Fibroblast of peridontal ligament (primary cell): Measurements from ENCODE around the gene LRP2.
"Not testable (repeated sequence)": the region's sequence is repeated elsewhere in the genome, so short reads cannot be mapped to it uniquely, and the experiment has no call there.

ENCODE experiments used
- DNase-seq: peaks from one replicate; pipeline ENCODE4 v3.0.0-alpha.2; 2010; ENCODE audit errors: extremely low read depth

The LRP2 gene

GRCh38 chr2:169348321-169349024 lies 13.9 kb downstream of the LRP2 start:
- no peak for DNase-seq

- DNase-seq: no peak
These were observed 16.6 kb downstream of the LRP2 start for GRCh38 chr2:169345486-169346437.

- no peak for DNase-seq
These were observed 17.4 kb downstream of the LRP2 start for GRCh38 chr2:169344736-169345485.

- DNase-seq: no peak
These were observed 19.1 kb downstream of the LRP2 start for GRCh38 chr2:169343202-169343601.

GRCh38 chr2:169339657-169340056 lies 22.7 kb downstream of the LRP2 start:
- DNase-seq: no peak

GRCh38 chr2:169336695-169337094 lies 25.6 kb downstream of the LRP2 start:
- no peak for DNase-seq

- no peak for DNase-seq
These were observed 31.7 kb downstream of the LRP2 start for GRCh38 chr2:169330555-169331198.

GRCh38 chr2:169329688-169330554 lies 32.4 kb downstream of the LRP2 start:
- no peak for DNase-seq

- no peak for DNase-seq
These were observed 33.5 kb downstream of the LRP2 start for GRCh38 chr2:169328785-169329184.

GRCh38 chr2:169327837-169328236 lies 34.5 kb downstream of the LRP2 start:
- DNase-seq: not testable (repeated sequence)

- not testable (repeated sequence) for DNase-seq
These were observed 36.4 kb downstream of the LRP2 start for GRCh38 chr2:169325886-169326285.

GRCh38 chr2:169324581-169325260 lies 37.6 kb downstream of the LRP2 start:
- DNase-seq: no peak

GRCh38 chr2:169323841-169324240 lies 38.5 kb downstream of the LRP2 start:
- no peak for DNase-seq

- DNase-seq: no peak
These were observed 41.8 kb downstream of the LRP2 start for GRCh38 chr2:169320561-169320960.

- DNase-seq: no peak
These were observed 47.0 kb downstream of the LRP2 start for GRCh38 chr2:169315357-169315756.

- DNase-seq: not testable (repeated sequence)
These were observed 54.0 kb downstream of the LRP2 start for GRCh38 chr2:169308349-169308748.

GRCh38 chr2:169304689-169305088 lies 57.6 kb downstream of the LRP2 start:
- not testable (repeated sequence) for DNase-seq

GRCh38 chr2:169303579-169304305 lies 58.6 kb downstream of the LRP2 start:
- no peak for DNase-seq

GRCh38 chr2:169302364-169302763 lies 60.0 kb downstream of the LRP2 start:
- no peak for DNase-seq
